ENCODE results near the gene ADAM22. TPM values are rescaled to one million over a fixed set of nuclear protein-coding genes. Genes with fewer than 3 reads are reported as not detected.

The ADAM22 gene
- total RNA-seq, 2 donors from 2014 or later = 1.0 to 3.6 TPM

- Histone ChIP-seq H3K27ac (peak within 1 kb of the TSS; percentile 86 to 99 (median 96)), H3K36me3 (replicated peaks in 1 of 2; ENCODE audit: insufficient read depth in 1 of 2, low read depth in 2 of 2) (peaks cover 0 to 6% of the 10 kb centered on the region in 2 donors), H3K27me3 (no peaks in the 10 kb centered on the region), H3K9me3 (no peaks in the 10 kb centered on the region), H3K4me1 (peaks cover 28% of the 10 kb centered on the region), H3K4me3 (peak within 1 kb of the TSS; percentile 66 to 74)
- intact Hi-C loops (cut with DNase I) = no loop called here
- TF ChIP-seq, protein P1, sequence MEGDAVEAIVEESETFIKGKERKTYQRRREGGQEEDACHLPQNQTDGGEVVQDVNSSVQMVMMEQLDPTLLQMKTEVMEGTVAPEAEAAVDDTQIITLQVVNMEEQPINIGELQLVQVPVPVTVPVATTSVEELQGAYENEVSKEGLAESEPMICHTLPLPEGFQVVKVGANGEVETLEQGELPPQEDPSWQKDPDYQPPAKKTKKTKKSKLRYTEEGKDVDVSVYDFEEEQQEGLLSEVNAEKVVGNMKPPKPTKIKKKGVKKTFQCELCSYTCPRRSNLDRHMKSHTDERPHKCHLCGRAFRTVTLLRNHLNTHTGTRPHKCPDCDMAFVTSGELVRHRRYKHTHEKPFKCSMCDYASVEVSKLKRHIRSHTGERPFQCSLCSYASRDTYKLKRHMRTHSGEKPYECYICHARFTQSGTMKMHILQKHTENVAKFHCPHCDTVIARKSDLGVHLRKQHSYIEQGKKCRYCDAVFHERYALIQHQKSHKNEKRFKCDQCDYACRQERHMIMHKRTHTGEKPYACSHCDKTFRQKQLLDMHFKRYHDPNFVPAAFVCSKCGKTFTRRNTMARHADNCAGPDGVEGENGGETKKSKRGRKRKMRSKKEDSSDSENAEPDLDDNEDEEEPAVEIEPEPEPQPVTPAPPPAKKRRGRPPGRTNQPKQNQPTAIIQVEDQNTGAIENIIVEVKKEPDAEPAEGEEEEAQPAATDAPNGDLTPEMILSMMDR (IDR thresholded peaks at IDR 0.05) = peak; percentile 88 to 98 (median 93)
- TF ChIP-seq POLR2A (IDR thresholded peaks at IDR 0.05) = peak; percentile 81 to 86 (median 85)
- 0% methylated on average over 41 to 75 of the region's 75 CpGs for WGBS, 2 donors
- DNase-seq (peak; percentile 86 to 90 (median 88)), ATAC-seq (peak; percentile 96)
Measured at GRCh38 chr7:88219781-88220747, 286.0 kb downstream of the ADAM22 start, which contains the start of gene SRI. Gene SRI, minus strand, starts transcription at chr7:88220038. Its CDS starts 12 bp downstream, at chr7:88220026.

- no peak for ATAC-seq
- intact Hi-C loops (cut with DNase I) = no loop called here
- peaks cover 49% of the 10 kb centered on the region for H3K4me1 ChIP-seq
- no peak for DNase-seq
- TF ChIP-seq, protein P1 (IDR thresholded peaks at IDR 0.05) = no peak
- no peak for TF ChIP-seq POLR2A (IDR thresholded peaks at IDR 0.05)
- 98 to 100% methylated on average over 2 of the region's 2 CpGs for WGBS, 2 donors
- no peaks in the 10 kb centered on the region for H3K9me3 ChIP-seq
- no peaks in the 10 kb centered on the region for H3K27me3 ChIP-seq
- no peaks in the 10 kb centered on the region for H3K36me3 ChIP-seq (replicated peaks in 1 of 2; ENCODE audit: insufficient read depth in 1 of 2, low read depth in 2 of 2)
- no peak overlapping the region for H3K27ac ChIP-seq
- H3K4me3 ChIP-seq = no peak overlapping the region
Measured at GRCh38 chr7:88223265-88223664, 289.2 kb downstream of the ADAM22 start.

- H3K4me3 ChIP-seq = no peak overlapping the region
- TF ChIP-seq, protein P1 (IDR thresholded peaks at IDR 0.05) = no peak
- TF ChIP-seq POLR2A (IDR thresholded peaks at IDR 0.05) = no peak
- H3K27ac ChIP-seq = peak overlapping the region in 1 of 4 donors; percentile 33
- DNase-seq (no peak), ATAC-seq (no peak)
- H3K36me3 ChIP-seq (replicated peaks in 1 of 2; ENCODE audit: insufficient read depth in 1 of 2, low read depth in 2 of 2) = no peaks in the 10 kb centered on the region
- intact Hi-C loops (cut with DNase I) = no loop called here
- WGBS, 2 donors = 23 to 35% methylated on average over 2 of the region's 2 CpGs
- H3K27me3 ChIP-seq = no peaks in the 10 kb centered on the region
- no peaks in the 10 kb centered on the region for H3K9me3 ChIP-seq
- H3K4me1 ChIP-seq = peaks cover 43% of the 10 kb centered on the region
Measured at GRCh38 chr7:88224601-88225275, 290.7 kb downstream of the ADAM22 start.

- H3K9me3 ChIP-seq = no peaks in the 10 kb centered on the region
- peak overlapping the region in 3 of 4 donors; percentile 62 to 80 (median 75) for H3K27ac ChIP-seq
- intact Hi-C loops (cut with DNase I) = no loop called here
- peaks cover 36% of the 10 kb centered on the region for H3K4me1 ChIP-seq
- 68 to 72% methylated on average over 4 of the region's 4 CpGs for WGBS, 2 donors
- no peaks in the 10 kb centered on the region for H3K36me3 ChIP-seq (replicated peaks in 1 of 2; ENCODE audit: insufficient read depth in 1 of 2, low read depth in 2 of 2)
- DNase-seq (no peak), ATAC-seq (no peak)
- H3K27me3 ChIP-seq = no peaks in the 10 kb centered on the region
- H3K4me3 ChIP-seq = no peak overlapping the region
- TF ChIP-seq, protein P1 (IDR thresholded peaks at IDR 0.05) = no peak
- no peak for TF ChIP-seq POLR2A (IDR thresholded peaks at IDR 0.05)
Measured at GRCh38 chr7:88226201-88226600, 292.1 kb downstream of the ADAM22 start.
